KMS-11 (cell line): Measurements from ENCODE around the gene GPI.
A peak's percentile ranks its signal among the peaks of the same experiment; 100 is the strongest.

Experiments
- H2AFZ ChIP-seq: fragments of 200-600 bp; sonication (generic); 2 replicates; pipeline ENCODE4 v1.6.1; 2016; ENCODE audit warnings: antibody characterized with exemption, mixed run types, low read depth
- H3K27ac ChIP-seq: fragments of 200-600 bp; sonication (generic); 2 replicates; pipeline ENCODE4 v1.6.1; 2016; ENCODE audit warnings: mild to moderate bottlenecking, mixed run types
- H3K27me3 ChIP-seq: fragments of 200-600 bp; sonication (generic); 2 replicates; pipeline ENCODE4 v1.6.1; 2017; ENCODE audit warnings: mild to moderate bottlenecking, low read depth, mixed run types, moderate library complexity; ENCODE audit not compliant: insufficient read depth
- H3K36me3 ChIP-seq: fragments of 200-600 bp; sonication (generic); 2 replicates; pipeline ENCODE4 v1.6.1; 2017; ENCODE audit warnings: mild to moderate bottlenecking, mixed run types; ENCODE audit not compliant: insufficient read depth
- H3K4me1 ChIP-seq: fragments of 200-600 bp; sonication (generic); 2 replicates; pipeline ENCODE4 v1.6.1; 2016; ENCODE audit warnings: mild to moderate bottlenecking, low read depth, mixed run types; ENCODE audit not compliant: poor library complexity, severe bottlenecking
- H3K4me2 ChIP-seq: fragments of 200-600 bp; sonication (generic); 2 replicates; pipeline ENCODE4 v1.7.0; 2016; ENCODE audit warnings: mild to moderate bottlenecking, mixed run types
- H3K4me3 ChIP-seq: fragments of 200-600 bp; sonication (generic); IDR thresholded peaks from 2 replicates; pipeline ENCODE4 v1.6.1; 2017; ENCODE audit warnings: low read depth, low read length, mixed read lengths; ENCODE audit not compliant: insufficient read depth
- H3K79me2 ChIP-seq: fragments of 200-600 bp; sonication (generic); 2 replicates; pipeline ENCODE4 v1.6.1; 2016; ENCODE audit warnings: low read depth, mixed run types; ENCODE audit not compliant: insufficient read depth
- H3K9ac ChIP-seq: fragments of 200-600 bp; sonication (generic); 2 replicates; pipeline ENCODE4 v1.6.1; 2016; ENCODE audit warnings: mild to moderate bottlenecking, mixed run types
- H4K20me1 ChIP-seq: fragments of 200-600 bp; sonication (generic); 2 replicates; pipeline ENCODE4 v1.6.1; 2016; ENCODE audit warnings: mild to moderate bottlenecking, mixed run types; ENCODE audit not compliant: insufficient read depth
- TF ChIP-seq, protein P1 (sequence below): fragments of 200-600 bp; sonication (generic); conservative IDR thresholded peaks from 2 replicates; pipeline ENCODE4 v1.6.1; 2017; ENCODE audit warnings: low read depth, mild to moderate bottlenecking, antibody characterized with exemption, low read length, moderate library complexity, mixed read lengths

GPI gene

GRCh38 chr19:34430738-34431625 lies 66.0 kb downstream of the GPI start:
- peaks cover 2% of the 10 kb centered on the region; the same call in 1 of the 2 replicates for H3K36me3 ChIP-seq
- peaks cover 40% of the 10 kb centered on the region for H4K20me1 ChIP-seq
- no peak overlapping the region for H2AFZ ChIP-seq
- TF ChIP-seq, protein P1, sequence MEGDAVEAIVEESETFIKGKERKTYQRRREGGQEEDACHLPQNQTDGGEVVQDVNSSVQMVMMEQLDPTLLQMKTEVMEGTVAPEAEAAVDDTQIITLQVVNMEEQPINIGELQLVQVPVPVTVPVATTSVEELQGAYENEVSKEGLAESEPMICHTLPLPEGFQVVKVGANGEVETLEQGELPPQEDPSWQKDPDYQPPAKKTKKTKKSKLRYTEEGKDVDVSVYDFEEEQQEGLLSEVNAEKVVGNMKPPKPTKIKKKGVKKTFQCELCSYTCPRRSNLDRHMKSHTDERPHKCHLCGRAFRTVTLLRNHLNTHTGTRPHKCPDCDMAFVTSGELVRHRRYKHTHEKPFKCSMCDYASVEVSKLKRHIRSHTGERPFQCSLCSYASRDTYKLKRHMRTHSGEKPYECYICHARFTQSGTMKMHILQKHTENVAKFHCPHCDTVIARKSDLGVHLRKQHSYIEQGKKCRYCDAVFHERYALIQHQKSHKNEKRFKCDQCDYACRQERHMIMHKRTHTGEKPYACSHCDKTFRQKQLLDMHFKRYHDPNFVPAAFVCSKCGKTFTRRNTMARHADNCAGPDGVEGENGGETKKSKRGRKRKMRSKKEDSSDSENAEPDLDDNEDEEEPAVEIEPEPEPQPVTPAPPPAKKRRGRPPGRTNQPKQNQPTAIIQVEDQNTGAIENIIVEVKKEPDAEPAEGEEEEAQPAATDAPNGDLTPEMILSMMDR, result peak; percentile 67
- H3K79me2 ChIP-seq, result peaks cover 76% of the 10 kb centered on the region
- H3K4me2 ChIP-seq, result peak overlapping the region; percentile 94; the same call in 1 of the 2 replicates
- H3K9ac ChIP-seq, result no peak overlapping the region; the same call in 1 of the 2 replicates
- peaks cover 31% of the 10 kb centered on the region for H3K4me1 ChIP-seq
- no peak overlapping the region for H3K27ac ChIP-seq
- no peaks in the 10 kb centered on the region for H3K27me3 ChIP-seq
- no peak overlapping the region for H3K4me3 ChIP-seq

DNA sequence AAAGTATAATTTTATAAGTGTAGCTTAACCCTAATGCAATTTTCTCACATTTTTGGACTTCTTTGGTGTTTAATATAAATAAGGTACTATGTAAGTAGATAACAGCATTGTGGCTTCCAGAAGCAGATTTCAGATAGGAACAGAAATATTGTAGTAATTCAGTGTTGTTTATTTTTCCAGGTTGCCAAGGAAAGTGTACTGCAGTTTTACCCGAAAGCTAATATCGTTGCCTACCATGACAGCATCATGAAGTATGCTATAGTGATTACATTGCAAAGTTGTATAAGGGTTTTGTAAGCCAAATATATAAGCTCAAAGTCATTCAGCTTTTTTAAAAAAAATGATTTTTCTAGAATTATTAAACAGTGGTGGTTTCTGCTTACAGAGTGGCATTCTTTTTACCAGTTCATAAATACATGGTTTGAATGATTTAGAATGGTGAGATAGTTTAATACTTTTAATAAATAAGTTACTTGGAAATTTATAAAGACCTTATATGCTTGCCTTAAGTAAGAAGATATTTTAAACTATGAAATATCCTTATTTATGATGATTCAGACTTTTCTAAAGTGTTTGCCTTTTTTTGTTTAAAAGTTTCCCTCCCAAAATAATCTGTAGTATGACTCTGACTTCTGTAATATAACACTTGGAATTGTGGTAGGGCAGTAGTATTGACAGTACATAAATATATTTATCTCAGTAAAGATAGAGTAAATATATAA lies 66.8 kb downstream of the GPI start:
- no peak overlapping the region for H3K4me2 ChIP-seq
- H2AFZ ChIP-seq, result no peak overlapping the region
- peaks cover 40% of the 10 kb centered on the region for H4K20me1 ChIP-seq
- H3K27me3 ChIP-seq, result no peaks in the 10 kb centered on the region
- peaks cover 85% of the 10 kb centered on the region for H3K79me2 ChIP-seq
- H3K4me3 ChIP-seq, result no peak overlapping the region
- H3K4me1 ChIP-seq, result peaks cover 31% of the 10 kb centered on the region
- H3K27ac ChIP-seq, result no peak overlapping the region
- TF ChIP-seq, protein P1, result no peak
- H3K9ac ChIP-seq, result no peak overlapping the region
- H3K36me3 ChIP-seq, result peaks cover 10% of the 10 kb centered on the region; the same call in 1 of the 2 replicates

- Histone ChIP-seq H3K27ac (no peak overlapping the region), H3K36me3 (peaks cover 12% of the 10 kb centered on the region; the same call in 1 of the 2 replicates), H3K4me2 (no peak overlapping the region), H4K20me1 (peaks cover 40% of the 10 kb centered on the region), H3K9ac (no peak overlapping the region), H3K4me1 (peaks cover 31% of the 10 kb centered on the region), H3K27me3 (no peaks in the 10 kb centered on the region), H3K4me3 (no peak overlapping the region), H2AFZ (no peak overlapping the region), H3K79me2 (peaks cover 92% of the 10 kb centered on the region)
- TF ChIP-seq, protein P1, result no peak
Observed at GRCh38 chr19:34432797-34433196, 67.8 kb downstream of the GPI start.

DNA sequence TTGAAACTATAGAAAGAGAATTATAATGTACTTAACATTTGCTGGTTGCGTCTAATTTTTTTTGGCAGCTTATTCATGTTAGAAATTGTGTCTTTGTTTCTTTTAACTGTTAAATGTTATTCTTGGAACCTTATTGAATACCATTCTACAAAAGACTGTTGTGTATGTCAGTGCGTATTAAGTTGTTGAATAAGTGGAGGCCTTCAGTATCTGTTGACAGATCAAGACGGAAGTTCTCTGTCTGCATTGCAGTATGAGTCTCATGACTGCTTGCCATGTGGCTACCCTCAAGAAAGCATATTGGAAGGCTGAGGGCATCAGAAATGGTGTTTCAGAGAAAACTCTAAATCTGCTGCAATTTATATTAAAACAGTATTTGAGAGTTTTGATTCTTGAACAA lies 71.7 kb downstream of the GPI start:
- H3K4me2 ChIP-seq, result no peak overlapping the region
- no peaks in the 10 kb centered on the region for H3K27me3 ChIP-seq
- H3K79me2 ChIP-seq, result peaks cover 82% of the 10 kb centered on the region
- peaks cover 17% of the 10 kb centered on the region; the same call in 1 of the 2 replicates for H3K36me3 ChIP-seq
- TF ChIP-seq, protein P1, result no peak
- no peak overlapping the region for H3K27ac ChIP-seq
- H2AFZ ChIP-seq, result no peak overlapping the region
- H3K4me1 ChIP-seq, result peaks cover 5% of the 10 kb centered on the region
- H3K9ac ChIP-seq, result no peak overlapping the region
- peaks cover 18% of the 10 kb centered on the region for H4K20me1 ChIP-seq
- no peak overlapping the region for H3K4me3 ChIP-seq
